Activated CD4-positive, alpha-beta T cell treated with anti-CD3 and anti-CD28 coated beads for 4 hours (primary cell): ENCODE data around the gene RPLP1.

Experiments
- DNase-seq, 2 donors: peaks; one replicate each; pipeline ENCODE4 v3.0.0-alpha.2; 2020

RPLP1 gene

GRCh38 chr15:69472046-69472445 lies 19.4 kb downstream of the RPLP1 start:
- DNase-seq: no peak

DNA sequence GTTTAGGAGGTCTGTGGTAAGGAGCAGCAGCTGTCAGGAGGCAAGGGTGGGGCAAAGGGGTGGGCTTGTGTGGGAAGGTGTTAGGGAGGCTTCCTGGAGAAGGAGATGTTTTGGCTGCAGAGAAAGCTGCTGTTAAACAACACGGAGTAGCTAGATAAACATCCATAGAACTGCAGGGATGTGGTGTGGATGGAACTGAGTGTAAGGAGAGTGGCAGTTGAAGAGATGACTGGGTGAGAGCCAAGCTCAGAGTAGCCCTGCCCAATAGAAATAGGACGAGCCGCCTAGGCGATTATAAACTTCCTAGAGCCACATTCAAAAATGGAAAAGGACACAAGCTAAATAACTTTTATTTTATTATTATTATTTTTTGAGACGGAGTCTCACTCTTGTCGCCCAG lies 19.9 kb downstream of the RPLP1 start:
- no peak for DNase-seq

- no peak for DNase-seq
These were observed 21.7 kb downstream of the RPLP1 start for GRCh38 chr15:69474291-69474690.

GRCh38 chr15:69474846-69475455 lies 22.3 kb downstream of the RPLP1 start:
- no peak for DNase-seq

GRCh38 chr15:69475769-69476358 lies 23.2 kb downstream of the RPLP1 start:
- peak; percentile 66 to 77 for DNase-seq

GRCh38 chr15:69476704-69477473 lies 24.3 kb downstream of the RPLP1 start:
- no peak for DNase-seq

- peak; percentile 44 to 57 for DNase-seq
These were observed 25.7 kb downstream of the RPLP1 start for GRCh38 chr15:69478259-69478781.

GRCh38 chr15:69479081-69479480 lies 26.5 kb downstream of the RPLP1 start:
- DNase-seq: no peak

GRCh38 chr15:69479971-69480370 lies 27.4 kb downstream of the RPLP1 start:
- DNase-seq: no peak

DNA sequence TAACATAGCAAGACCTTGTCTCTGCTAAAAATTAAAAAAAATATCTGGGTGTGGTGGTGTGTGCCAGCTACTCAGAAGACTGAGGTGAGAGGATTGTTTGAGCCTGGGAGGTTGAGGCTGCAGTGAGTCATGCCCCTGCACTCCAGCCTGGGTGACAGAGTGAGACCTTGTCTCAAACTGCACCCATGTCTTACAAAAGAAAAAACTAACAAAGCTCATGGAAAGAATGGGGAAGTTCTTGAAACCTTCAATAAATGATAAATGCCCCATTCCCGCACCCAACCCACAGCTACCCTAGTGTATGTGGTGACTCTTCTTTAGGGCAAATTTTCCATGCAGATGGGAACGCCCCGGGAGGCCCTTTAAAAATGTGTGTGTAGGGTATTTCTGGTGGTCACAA lies 28.3 kb downstream of the RPLP1 start:
- no peak for DNase-seq

DNA sequence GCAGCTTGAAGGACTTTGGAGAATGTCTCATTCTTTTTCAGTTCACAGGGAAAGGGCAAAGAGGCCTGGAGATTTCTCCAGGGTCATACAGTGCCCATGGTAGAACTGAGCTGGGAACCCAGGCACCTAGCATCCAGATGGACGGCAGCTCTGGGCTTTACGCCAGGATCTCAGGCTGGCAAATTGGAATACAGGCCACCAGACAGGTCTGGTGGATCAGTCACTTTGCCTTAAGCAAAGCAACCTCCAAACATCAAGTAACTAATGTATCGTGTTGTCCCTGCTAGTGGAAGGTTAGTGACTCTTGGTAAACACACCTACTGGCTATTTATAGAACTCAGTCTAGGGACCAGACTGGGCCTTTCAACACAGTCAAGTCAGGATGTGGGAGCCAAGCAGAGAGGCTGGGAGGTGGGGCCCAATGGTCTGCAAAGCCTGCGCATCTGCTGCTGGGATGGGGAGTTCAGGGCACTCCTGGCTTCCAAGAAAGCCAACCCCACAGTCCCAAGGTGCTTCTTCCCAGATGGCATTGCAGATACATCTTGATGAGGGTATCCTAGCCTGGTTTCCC lies 30.2 kb downstream of the RPLP1 start:
- no peak for DNase-seq

DNA sequence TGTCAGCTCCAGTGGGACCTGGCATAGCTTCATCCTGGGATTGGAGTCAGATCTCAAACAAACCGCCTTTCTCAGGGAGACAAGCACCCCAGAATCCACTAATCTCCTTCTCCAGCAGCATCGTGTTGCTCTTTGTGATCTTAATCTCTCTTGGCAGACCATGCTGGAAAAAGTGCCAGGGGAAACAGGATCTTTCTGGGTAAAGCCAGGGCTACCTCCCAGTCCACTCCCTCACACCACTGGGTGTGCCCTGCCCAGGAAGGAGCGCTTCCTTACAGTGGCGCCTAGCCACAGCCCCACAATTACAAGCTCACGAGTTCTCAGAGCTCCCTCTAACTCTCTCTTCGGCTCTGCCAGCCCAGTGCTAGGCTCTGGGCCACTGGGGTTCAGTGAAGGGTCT lies 32.2 kb downstream of the RPLP1 start:
- DNase-seq: no peak

DNA sequence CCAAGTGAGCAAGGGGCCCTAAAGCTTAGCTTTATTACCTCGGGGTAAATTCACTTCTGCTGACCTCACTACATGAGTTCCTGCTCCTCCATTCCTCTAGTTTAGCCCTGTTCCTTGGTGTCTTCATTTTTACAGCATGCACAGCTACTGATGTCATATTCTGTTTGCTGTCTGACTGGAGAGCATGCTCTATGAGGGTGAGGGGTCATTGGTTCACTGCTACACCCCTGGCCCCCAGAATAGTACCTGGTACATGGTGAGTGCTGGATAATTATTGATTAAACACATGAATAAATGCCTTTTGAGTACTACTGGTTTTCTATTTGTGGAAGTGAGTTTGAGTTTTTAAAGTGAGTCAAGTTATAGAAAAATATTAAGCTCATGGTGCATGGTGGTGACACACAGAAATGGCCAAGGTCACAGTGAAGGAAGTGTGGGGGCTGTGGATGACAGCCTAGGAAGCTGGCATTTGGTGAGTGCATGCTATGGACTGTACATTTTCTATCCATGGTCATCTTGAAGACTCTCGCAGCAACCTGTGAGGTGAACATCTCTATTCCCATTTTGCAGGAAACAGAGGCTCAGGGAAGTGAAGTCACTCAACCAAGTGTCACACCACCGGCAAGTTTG lies 34.0 kb downstream of the RPLP1 start:
- no peak for DNase-seq

- DNase-seq: no peak
These were observed 36.5 kb downstream of the RPLP1 start for GRCh38 chr15:69489073-69489571.

- DNase-seq: no peak
These were observed 37.9 kb downstream of the RPLP1 start for GRCh38 chr15:69490356-69491037.

- DNase-seq: no peak
These were observed 38.5 kb downstream of the RPLP1 start for GRCh38 chr15:69491038-69491505.

DNA sequence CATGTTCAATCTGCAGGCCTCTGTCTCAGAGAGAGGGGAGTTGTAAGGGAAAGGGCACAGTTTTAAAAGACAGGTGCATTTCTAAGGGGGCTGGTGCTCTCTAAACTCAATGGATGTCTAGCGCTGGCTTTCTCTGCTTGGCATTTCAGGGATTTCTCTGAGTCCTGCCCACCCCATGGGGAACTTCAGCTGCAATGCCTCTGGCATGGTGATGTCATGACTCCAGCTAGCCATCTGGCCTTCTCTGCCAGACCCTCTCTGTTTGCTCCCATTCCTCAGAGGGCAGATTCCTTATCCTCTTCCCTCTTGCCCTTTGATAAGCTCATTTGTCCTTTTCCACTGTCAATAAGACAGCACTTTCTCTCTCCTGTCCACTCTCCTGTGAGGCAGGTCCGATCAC lies 40.8 kb downstream of the RPLP1 start:
- no peak for DNase-seq

DNA sequence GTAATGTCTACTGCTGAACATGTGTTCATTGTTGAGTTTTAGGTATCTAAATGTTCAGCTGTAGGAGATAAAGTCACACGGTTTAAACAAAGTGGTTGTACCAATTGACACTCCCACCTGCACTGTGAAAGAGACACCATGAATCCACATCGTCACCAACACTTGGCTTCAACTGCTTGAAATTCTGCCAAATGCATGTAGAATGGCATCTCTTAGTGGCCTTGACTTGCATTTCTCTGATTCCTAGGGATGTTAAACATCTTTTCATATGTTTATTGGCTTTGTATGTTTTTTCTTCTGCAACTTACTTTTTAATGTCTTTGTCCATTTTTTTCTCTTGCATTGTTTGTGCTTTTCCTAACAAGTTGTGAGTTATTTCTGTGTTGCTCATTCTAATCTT lies 43.4 kb downstream of the RPLP1 start:
- DNase-seq: no peak

DNA sequence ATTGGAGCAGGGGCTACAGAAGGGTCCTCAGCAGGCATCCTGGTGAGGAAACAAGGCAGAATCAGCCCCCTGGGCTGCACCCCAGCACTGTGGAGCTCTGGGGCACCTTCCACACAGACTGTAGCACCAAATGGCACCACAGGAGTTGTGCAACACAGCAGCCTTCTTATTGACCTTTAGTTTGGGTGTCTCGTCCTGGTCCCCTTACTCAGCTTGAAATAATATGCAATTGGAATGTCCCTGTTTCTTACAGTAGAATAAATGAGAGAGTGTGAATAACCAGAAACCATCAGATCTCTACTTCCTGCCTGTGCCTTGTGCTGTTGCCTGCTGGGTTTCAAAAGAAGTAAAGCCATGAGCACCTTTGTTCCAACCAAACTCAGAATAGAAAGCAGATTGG lies 44.5 kb downstream of the RPLP1 start:
- DNase-seq: no peak

GRCh38 chr15:69497667-69498066 lies 45.0 kb downstream of the RPLP1 start:
- DNase-seq: no peak

DNA sequence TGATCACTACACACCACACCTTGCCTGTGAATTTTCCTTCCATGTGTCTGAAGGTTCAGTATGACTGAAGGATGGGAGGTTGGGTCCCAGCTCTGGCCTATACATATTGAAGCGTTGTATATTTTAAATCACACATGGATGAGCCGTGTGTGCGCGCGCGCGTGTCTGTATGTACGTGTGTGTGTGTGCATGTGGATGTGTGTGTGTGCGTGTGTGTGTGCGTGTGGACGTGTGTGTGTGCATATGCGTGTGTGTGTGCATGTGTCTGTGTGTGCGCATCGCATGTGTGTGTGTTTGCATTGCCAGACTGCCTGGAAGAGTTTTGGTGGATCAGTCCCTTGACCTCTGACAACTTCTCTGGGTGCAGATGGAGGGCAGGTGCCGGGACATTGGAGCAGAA lies 45.7 kb downstream of the RPLP1 start:
- no peak for DNase-seq

- no peak for DNase-seq
These were observed 46.4 kb downstream of the RPLP1 start for GRCh38 chr15:69498987-69499386.
